Left lung (tissue), 10 donors: ENCODE results near the gene CYGB. TPM values are rescaled to one million over a fixed set of nuclear protein-coding genes. Genes with fewer than 3 reads are reported as not detected.

Experiments
- ATAC-seq: fragments of 200-7000 bp; cut with Tn5 transposase; one replicate; pipeline ENCODE4 v1.9.1; 2020; ENCODE audit warnings: moderate library complexity
- DNase-seq, 4 donors: peaks; one replicate each; pipeline ENCODE4 v3.0.0-alpha.2; 2013 to 2020
- H3K27ac ChIP-seq, 2 donors: fragments of 200-600 bp; sonication (generic) in 1 of 2; one replicate each; pipeline versions ENCODE4 v1.5.0 to v1.8.0; 2020 to 2021
- H3K27me3 ChIP-seq, 2 donors: fragments of 200-600 bp; sonication (generic) in 1 of 2; one replicate each; pipeline versions ENCODE4 v1.5.0 to v1.8.0; 2020 to 2021
- H3K36me3 ChIP-seq, 2 donors: fragments of 200-600 bp; sonication (generic) in 1 of 2; one replicate each; pipeline versions ENCODE4 v1.5.0 to v1.8.0; 2020 to 2021
- H3K4me1 ChIP-seq, 2 donors: fragments of 200-600 bp; one replicate each; pipeline ENCODE4 v1.8.0; 2021
- H3K4me3 ChIP-seq, 2 donors: fragments of 200-600 bp; sonication (generic) in 1 of 2; one replicate each; pipeline versions ENCODE4 v1.5.0 to v1.8.0; 2020 to 2021; ENCODE audit warnings: mild to moderate bottlenecking in 1 of 2
- H3K9me3 ChIP-seq, 2 donors: fragments of 200-600 bp; sonication (generic) in 1 of 2; one replicate each; pipeline versions ENCODE4 v1.5.0 to v1.8.0; 2020 to 2021
- CTCF ChIP-seq, 2 donors: fragments of 200-600 bp; sonication (generic) in 1 of 2; IDR thresholded peaks; one replicate each; pipeline versions ENCODE4 v1.5.0 to v1.8.0; 2021; ENCODE audit warnings: antibody characterized with exemption in 2 of 2
- intact Hi-C, 2 donors: fragments of 100-400 bp; cut with DNase I; formaldehyde crosslinking; loops; one replicate each; pipeline versions ENCODE4 v1.11.2 to v1.14.2; 2022
- polyA plus RNA-seq, 6 donors: library from polyadenylated mRNA; unstranded; fragments of 120-200 nt; gene quantifications; one replicate each; pipeline ENCODE4 v1.2.1, GENCODE V29; 2013; ENCODE audit not compliant: insufficient read length in 6 of 6
- total RNA-seq, 2 donors: library from RNA; stranded (reverse); fragmentation: NEBNext Ultra II Directional; extraction: Animal tissue kit (Norgen Biotek cat#: 25700); gene quantifications; one replicate each; pipeline ENCODE4 v1.2.1, GENCODE V29; 2021
- donor health status: DM: no; HTN: yes; CAD: no.
- donor health status: DM: no; HTN: no; CAD: no.

The CYGB gene
- total and polyA plus RNA-seq, 8 donors, result 10.2 to 37.1 (median 26.4) TPM

DNA sequence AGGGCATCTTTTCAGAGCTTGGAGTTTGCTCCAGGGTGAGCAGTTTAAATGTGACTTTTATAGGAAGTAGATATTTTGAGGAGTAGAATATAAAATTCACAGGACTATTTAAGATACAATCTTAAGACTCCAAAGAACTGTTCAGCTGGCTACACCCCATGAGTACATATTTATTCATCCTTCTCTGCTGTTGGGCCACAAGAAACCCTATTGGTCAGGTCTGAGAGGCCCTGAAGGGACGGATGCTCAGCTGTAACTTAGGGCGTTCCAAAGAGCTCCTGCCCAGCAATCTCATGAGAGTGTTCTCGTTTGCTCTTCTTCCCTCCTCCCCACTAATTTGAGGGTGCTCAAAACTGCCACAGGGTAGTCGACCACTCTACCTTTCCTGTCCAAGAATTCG lies 40.9 kb upstream of the CYGB start:
- TF ChIP-seq CTCF (IDR thresholded peaks at IDR 0.05), result no peak

DNA sequence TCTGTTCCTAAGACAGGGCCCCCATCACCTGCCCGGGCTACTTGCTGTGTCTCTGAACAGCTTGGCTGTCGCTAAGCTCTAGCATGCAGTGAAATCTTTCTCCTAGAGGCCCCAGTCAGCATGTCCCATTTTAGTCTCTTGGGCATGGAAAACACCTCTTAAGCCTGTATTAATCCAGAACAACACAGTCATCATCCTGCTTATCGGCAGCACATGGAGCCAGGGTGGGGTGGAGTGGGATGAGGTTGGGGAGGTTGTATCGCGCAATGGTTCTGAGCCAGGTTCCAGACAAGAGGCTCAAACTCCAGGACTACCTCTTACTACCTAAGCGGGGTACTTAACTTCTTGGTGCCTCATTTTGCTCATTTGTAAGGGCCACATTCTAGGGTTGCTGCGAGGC lies 40.4 kb upstream of the CYGB start:
- DNase-seq, result no peak
- no peak overlapping the region for H3K4me3 ChIP-seq
- no peak for TF ChIP-seq CTCF (IDR thresholded peaks at IDR 0.05)
- no peak overlapping the region for H3K27ac ChIP-seq
- no peaks in the 10 kb centered on the region for H3K27me3 ChIP-seq
- no peaks in the 10 kb centered on the region for H3K9me3 ChIP-seq
- no peaks in the 10 kb centered on the region for H3K4me1 ChIP-seq
- H3K36me3 ChIP-seq, result no peaks in the 10 kb centered on the region
- ATAC-seq, result no peak
- intact Hi-C loops, result no loop called here

More for the DNA sequence above, 40.9 kb upstream of the CYGB start:
- H3K36me3 ChIP-seq, result no peaks in the 10 kb centered on the region
- ATAC-seq (peak; percentile 89), DNase-seq (no peak)
- H3K4me3 ChIP-seq, result no peak overlapping the region
- no peak overlapping the region for H3K27ac ChIP-seq
- intact Hi-C loops, result no loop called here
- no peaks in the 10 kb centered on the region for H3K27me3 ChIP-seq
- H3K9me3 ChIP-seq, result no peaks in the 10 kb centered on the region
- H3K4me1 ChIP-seq, result no peaks in the 10 kb centered on the region

- H3K27me3 ChIP-seq, result no peaks in the 10 kb centered on the region
- TF ChIP-seq CTCF (IDR thresholded peaks at IDR 0.05), result no peak
- DNase-seq (no peak), ATAC-seq (no peak)
- no peaks in the 10 kb centered on the region for H3K9me3 ChIP-seq
- H3K4me1 ChIP-seq, result no peaks in the 10 kb centered on the region
- H3K36me3 ChIP-seq, result no peaks in the 10 kb centered on the region
- no peak overlapping the region for H3K27ac ChIP-seq
- H3K4me3 ChIP-seq, result no peak overlapping the region
- intact Hi-C loops, result no loop called here
Measured at GRCh38 chr17:76576189-76576588, 38.7 kb upstream of the CYGB start.

GRCh38 chr17:76575570-76575969 lies 38.1 kb upstream of the CYGB start:
- no peaks in the 10 kb centered on the region for H3K36me3 ChIP-seq
- no peak for TF ChIP-seq CTCF (IDR thresholded peaks at IDR 0.05)
- H3K27ac ChIP-seq, result no peak overlapping the region
- no peak overlapping the region for H3K4me3 ChIP-seq
- intact Hi-C loops, result no loop called here
- ATAC-seq (no peak), DNase-seq (no peak)
- no peaks in the 10 kb centered on the region for H3K4me1 ChIP-seq
- no peaks in the 10 kb centered on the region for H3K9me3 ChIP-seq
- H3K27me3 ChIP-seq, result no peaks in the 10 kb centered on the region

GRCh38 chr17:76574166-76574565 lies 36.7 kb upstream of the CYGB start:
- no peak overlapping the region for H3K27ac ChIP-seq
- ATAC-seq (no peak), DNase-seq (no peak)
- no peak for TF ChIP-seq CTCF (IDR thresholded peaks at IDR 0.05)
- no peak overlapping the region for H3K4me3 ChIP-seq
- no peaks in the 10 kb centered on the region for H3K9me3 ChIP-seq
- no peaks in the 10 kb centered on the region for H3K4me1 ChIP-seq
- intact Hi-C loops, result no loop called here
- H3K27me3 ChIP-seq, result no peaks in the 10 kb centered on the region
- H3K36me3 ChIP-seq, result no peaks in the 10 kb centered on the region
